Spinal cord (tissue), 10 donors: ENCODE results near the gene NPM1. TPM values are rescaled to one million over a fixed set of nuclear protein-coding genes. Genes with fewer than 3 reads are reported as not detected.

Experiments
- DNase-seq, 6 donors: peaks; one replicate each; pipeline versions ENCODE4 v3.0.0 to v3.0.0-alpha.2; 2013 to 2015; ENCODE audit warnings: low spot score in 6 of 6, low read depth in 4 of 6
- H3K27ac ChIP-seq: one replicate; pipeline ENCODE4 v1.5.1; 2013; ENCODE audit warnings: low read depth, low read length, control low read depth
- H3K27me3 ChIP-seq: one replicate; pipeline ENCODE4 v1.6.1; 2013; ENCODE audit warnings: low read length; ENCODE audit not compliant: control insufficient read depth, insufficient read depth
- H3K36me3 ChIP-seq: one replicate; pipeline ENCODE4 v1.6.1; 2013; ENCODE audit warnings: low read length; ENCODE audit not compliant: control insufficient read depth, insufficient read depth
- H3K4me1 ChIP-seq: one replicate; pipeline ENCODE4 v1.6.1; 2013; ENCODE audit warnings: low read length; ENCODE audit not compliant: control insufficient read depth, insufficient read depth
- H3K4me3 ChIP-seq: one replicate; pipeline ENCODE4 v1.5.1; 2013; ENCODE audit warnings: low read depth, low read length, control low read depth
- H3K9me3 ChIP-seq: one replicate; pipeline ENCODE4 v1.6.1; 2013; ENCODE audit warnings: low read length; ENCODE audit not compliant: control insufficient read depth, insufficient read depth
- WGBS: methylation state at CpG from one replicate; pipeline ENCODE4 v1.1.5; 2013; ENCODE audit warnings: missing lambda C conversion rate; ENCODE audit not compliant: insufficient coverage; 5-methylcytosine and 5-hydroxymethylcytosine counted together
- polyA plus RNA-seq, 2 donors: library from polyadenylated mRNA; unstranded; fragments of 120-200 nt; gene quantifications; one replicate each; pipeline ENCODE4 v1.2.1, GENCODE V29; 2013; ENCODE audit not compliant: insufficient read length in 2 of 2
- total RNA-seq, 2 donors: library from RNA; depleted of rRNA in 1 of 2; stranded (reverse); fragments of 120-200 nt in 1 of 2; fragments of >200 nt in 1 of 2; gene quantifications; one replicate each; pipeline versions ENCODE4 v1.2.3 to v1.2.4, GENCODE V29; 2013 to 2014
- donor health status: healthy.

NPM1 gene
- total and polyA plus RNA-seq, 4 donors, result 547 to 1,593 (median 729) TPM

- WGBS, result 10% methylated on average over 26 of the region's 26 CpGs
These were observed 30.8 kb downstream of the NPM1 start for GRCh38 chr5:171418316-171418981.

GRCh38 chr5:171418982-171419687, 31.5 kb downstream of the NPM1 start, which contains the start of gene FGF18:
FGF18 (plus strand) TSS chr5:171419647; CDS start chr5:171420200, 553 bp downstream.
- peaks cover 36% of the 10 kb centered on the region for H3K4me1 ChIP-seq
- H3K27ac ChIP-seq, result no peak within 1 kb of the TSS
- H3K27me3 ChIP-seq, result peaks cover 9% of the 10 kb centered on the region
- H3K9me3 ChIP-seq, result no peaks in the 10 kb centered on the region
- peak within 1 kb of the TSS; percentile 45 for H3K4me3 ChIP-seq
- under 1% methylated on average over 74 of the region's 74 CpGs for WGBS
- peaks cover 3% of the 10 kb centered on the region for H3K36me3 ChIP-seq
- peak in 2 of 6 donors; percentile 63 to 68 for DNase-seq

More at GRCh38 chr5:171418316-171418981, 30.8 kb downstream of the NPM1 start:
- peak in 5 of 6 donors; percentile 44 to 91 (median 57) for DNase-seq
- Histone ChIP-seq H3K4me1 (peaks cover 36% of the 10 kb centered on the region), H3K36me3 (peaks cover 3% of the 10 kb centered on the region), H3K27me3 (peaks cover 9% of the 10 kb centered on the region), H3K4me3 (peak overlapping the region; percentile 45), H3K27ac (no peak overlapping the region), H3K9me3 (no peaks in the 10 kb centered on the region)

GRCh38 chr5:171419688-171420430, 32.2 kb downstream of the NPM1 start:
- WGBS, result 0% methylated on average over 95 of the region's 95 CpGs
- Histone ChIP-seq H3K9me3 (no peaks in the 10 kb centered on the region), H3K4me1 (peaks cover 36% of the 10 kb centered on the region), H3K27ac (no peak overlapping the region), H3K27me3 (peaks cover 9% of the 10 kb centered on the region), H3K36me3 (no peaks in the 10 kb centered on the region), H3K4me3 (peak overlapping the region; percentile 18)
- peak in 2 of 6 donors; percentile 68 for DNase-seq

- H3K27me3 ChIP-seq, result peaks cover 9% of the 10 kb centered on the region
- no peaks in the 10 kb centered on the region for H3K9me3 ChIP-seq
- WGBS, result under 1% methylated on average over 60 of the region's 65 CpGs
- no peaks in the 10 kb centered on the region for H3K36me3 ChIP-seq
- peaks cover 36% of the 10 kb centered on the region for H3K4me1 ChIP-seq
- H3K27ac ChIP-seq, result no peak overlapping the region
- DNase-seq, result peak; percentile 49 to 99 (median 60)
- peak overlapping the region; percentile 21 for H3K4me3 ChIP-seq
These were observed 33.0 kb downstream of the NPM1 start for GRCh38 chr5:171420431-171421241.

- Histone ChIP-seq H3K27ac (no peak overlapping the region), H3K4me3 (peak overlapping the region; percentile 21), H3K36me3 (no peaks in the 10 kb centered on the region), H3K27me3 (peaks cover 9% of the 10 kb centered on the region), H3K4me1 (peaks cover 36% of the 10 kb centered on the region), H3K9me3 (no peaks in the 10 kb centered on the region)
- WGBS, result 40% methylated on average over 9 of the region's 16 CpGs
- peak in 2 of 6 donors; percentile 35 to 37 for DNase-seq
These were observed 33.9 kb downstream of the NPM1 start for GRCh38 chr5:171421331-171422262.

DNA sequence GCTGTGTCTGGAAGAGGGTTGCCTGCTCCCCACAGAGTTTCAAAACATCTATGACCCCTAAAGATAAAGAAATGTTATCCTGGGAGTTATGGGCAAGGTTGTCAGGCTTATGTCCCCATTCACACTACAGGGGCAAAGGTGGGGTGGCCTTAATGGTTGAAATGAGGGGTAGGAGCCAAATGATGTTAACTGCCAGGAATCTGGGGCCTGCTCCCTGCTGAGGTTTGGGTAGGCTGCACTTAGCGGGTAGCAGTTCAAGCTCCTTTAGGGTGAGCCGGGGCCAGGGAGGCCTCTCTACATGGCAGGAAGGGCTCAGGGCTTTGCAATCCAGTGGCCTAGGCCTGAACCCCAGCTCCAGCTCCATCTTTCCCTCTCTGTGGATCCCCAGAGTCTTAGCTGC, 34.8 kb downstream of the NPM1 start:
- no peak for DNase-seq
- H3K36me3 ChIP-seq, result no peaks in the 10 kb centered on the region
- H3K27me3 ChIP-seq, result peaks cover 9% of the 10 kb centered on the region
- WGBS, result 92% methylated on average over 2 of the region's 2 CpGs
- no peak overlapping the region for H3K27ac ChIP-seq
- no peak overlapping the region for H3K4me3 ChIP-seq
- peaks cover 36% of the 10 kb centered on the region for H3K4me1 ChIP-seq
- H3K9me3 ChIP-seq, result no peaks in the 10 kb centered on the region

GRCh38 chr5:171422902-171423663, 35.4 kb downstream of the NPM1 start:
- Histone ChIP-seq H3K9me3 (no peaks in the 10 kb centered on the region), H3K4me3 (no peak overlapping the region), H3K4me1 (peaks cover 36% of the 10 kb centered on the region), H3K27ac (no peak overlapping the region), H3K36me3 (no peaks in the 10 kb centered on the region), H3K27me3 (peaks cover 9% of the 10 kb centered on the region)
- WGBS, result 66% methylated on average over 16 of the region's 26 CpGs
- peak in 1 of 6 donors; percentile 29 for DNase-seq

- no peaks in the 10 kb centered on the region for H3K9me3 ChIP-seq
- 69% methylated on average over 4 of the region's 5 CpGs for WGBS
- no peak overlapping the region for H3K4me3 ChIP-seq
- H3K27me3 ChIP-seq, result peaks cover 4% of the 10 kb centered on the region
- H3K4me1 ChIP-seq, result peaks cover 25% of the 10 kb centered on the region
- H3K36me3 ChIP-seq, result no peaks in the 10 kb centered on the region
- H3K27ac ChIP-seq, result no peak overlapping the region
- DNase-seq, result no peak
These were observed 37.1 kb downstream of the NPM1 start for GRCh38 chr5:171424726-171425125.
